Measurements from ENCODE around the gene SPRED2.

- TF ChIP-seq CTCF (conservative IDR thresholded peaks at IDR 0.05 in 1 of 2, IDR thresholded peaks at IDR 0.05 in 1 of 2; ENCODE audit: extremely low read depth in 1 of 2, insufficient read depth in 1 of 2, low read depth in 1 of 2, low read length in 2 of 2) (no peak), EZH2 (IDR thresholded peaks at IDR 0.05; ENCODE audit: borderline replicate concordance, low read length) (no peak)
These were observed 139.9 kb downstream of the SPRED2 start for GRCh38 chr2:65292461-65293011.
